Measurements from ENCODE around the gene LDLRAD4. TPM values are rescaled to one million over a fixed set of nuclear protein-coding genes. Genes with fewer than 3 reads are reported as not detected.
A peak's percentile ranks its signal among the peaks of the same experiment; 100 is the strongest.

Gene LDLRAD4
- polyA plus RNA-seq, 4 donors, result 2.7 to 17.6 (median 7.0) TPM

DNA sequence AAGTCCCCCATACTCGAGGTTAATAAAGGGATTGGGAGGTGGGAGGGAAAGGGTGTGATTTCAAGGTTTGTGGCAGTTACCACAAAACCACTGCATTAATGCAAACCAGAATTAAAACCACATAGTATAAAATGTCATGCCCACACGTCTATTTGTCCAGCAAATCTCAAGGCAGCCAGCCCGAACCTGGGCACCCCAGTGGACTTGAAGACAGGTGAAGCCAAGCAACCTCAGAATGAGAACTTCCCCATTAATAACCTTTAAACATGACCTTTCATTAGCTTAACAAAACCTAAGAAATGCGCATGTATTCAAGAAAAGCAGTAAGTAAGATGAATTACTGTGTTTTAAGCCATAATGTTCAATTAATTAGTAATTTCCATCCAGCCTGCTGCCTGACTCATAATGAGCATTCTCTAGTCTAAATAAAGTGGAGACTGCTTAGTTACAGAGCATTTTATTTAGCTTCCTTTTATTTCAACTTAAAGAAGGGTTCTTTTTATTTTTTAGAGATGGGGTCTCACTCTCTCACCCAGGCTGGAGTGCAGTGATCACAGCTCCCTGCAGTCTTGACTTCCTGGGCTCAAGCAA lies 278.2 kb downstream of the LDLRAD4 start:
- no peak for FAIRE-seq
- H3K27ac ChIP-seq (ENCODE audit: low read depth in 1 of 3, low read length in 2 of 3), result no peak overlapping the region
- peaks cover 0 to 4% (median 3%) of the 10 kb centered on the region in 3 donors for H3K36me3 ChIP-seq (ENCODE audit: control insufficient read depth in 3 of 3, insufficient read depth in 2 of 3, low read depth in 1 of 3, low read length in 3 of 3)
- H3K4me1 ChIP-seq (ENCODE audit: control insufficient read depth in 3 of 3, insufficient read depth in 2 of 3, low read depth in 1 of 3, low read length in 2 of 3), result peaks cover 0 to 2% (median 0%) of the 10 kb centered on the region in 3 donors
- 71 to 86% (median 78%) methylated on average over 4 of the region's 4 CpGs for WGBS, 3 donors
- DNase-seq, result no peak
- no peaks in the 10 kb centered on the region for H3K27me3 ChIP-seq (ENCODE audit: control insufficient read depth in 3 of 3, insufficient read depth in 3 of 3, low read length in 3 of 3)
- peaks cover 0 to 16% of the 10 kb centered on the region in 2 donors for H3K9me3 ChIP-seq (ENCODE audit: control insufficient read depth in 2 of 2, insufficient read depth in 1 of 2, low read depth in 1 of 2, low read length in 1 of 2)
- no peak overlapping the region for H3K4me3 ChIP-seq (ENCODE audit: low read depth in 1 of 3, low read length in 3 of 3)

GRCh38 chr18:13499803-13500202 lies 281.2 kb downstream of the LDLRAD4 start:
- WGBS, 3 donors, result 82 to 93% (median 90%) methylated on average over 5 of the region's 5 CpGs
- Histone ChIP-seq H3K27me3 (ENCODE audit: control insufficient read depth in 3 of 3, insufficient read depth in 3 of 3, low read length in 3 of 3) (no peaks in the 10 kb centered on the region), H3K27ac (ENCODE audit: low read depth in 1 of 3, low read length in 2 of 3) (no peak overlapping the region), H3K36me3 (ENCODE audit: control insufficient read depth in 3 of 3, insufficient read depth in 2 of 3, low read depth in 1 of 3, low read length in 3 of 3) (peaks cover 0 to 4% (median 3%) of the 10 kb centered on the region in 3 donors), H3K9me3 (ENCODE audit: control insufficient read depth in 2 of 2, insufficient read depth in 1 of 2, low read depth in 1 of 2, low read length in 1 of 2) (peaks cover 0 to 16% of the 10 kb centered on the region in 2 donors), H3K4me3 (ENCODE audit: low read depth in 1 of 3, low read length in 3 of 3) (no peak overlapping the region), H3K4me1 (ENCODE audit: control insufficient read depth in 3 of 3, insufficient read depth in 2 of 3, low read depth in 1 of 3, low read length in 2 of 3) (peaks cover 0 to 2% (median 0%) of the 10 kb centered on the region in 3 donors)
- FAIRE-seq (no peak), DNase-seq (no peak)

- WGBS, 3 donors, result 48 to 76% (median 71%) methylated on average over 23 of the region's 23 CpGs
These were observed 281.8 kb downstream of the LDLRAD4 start for GRCh38 chr18:13500227-13500865.

DNA sequence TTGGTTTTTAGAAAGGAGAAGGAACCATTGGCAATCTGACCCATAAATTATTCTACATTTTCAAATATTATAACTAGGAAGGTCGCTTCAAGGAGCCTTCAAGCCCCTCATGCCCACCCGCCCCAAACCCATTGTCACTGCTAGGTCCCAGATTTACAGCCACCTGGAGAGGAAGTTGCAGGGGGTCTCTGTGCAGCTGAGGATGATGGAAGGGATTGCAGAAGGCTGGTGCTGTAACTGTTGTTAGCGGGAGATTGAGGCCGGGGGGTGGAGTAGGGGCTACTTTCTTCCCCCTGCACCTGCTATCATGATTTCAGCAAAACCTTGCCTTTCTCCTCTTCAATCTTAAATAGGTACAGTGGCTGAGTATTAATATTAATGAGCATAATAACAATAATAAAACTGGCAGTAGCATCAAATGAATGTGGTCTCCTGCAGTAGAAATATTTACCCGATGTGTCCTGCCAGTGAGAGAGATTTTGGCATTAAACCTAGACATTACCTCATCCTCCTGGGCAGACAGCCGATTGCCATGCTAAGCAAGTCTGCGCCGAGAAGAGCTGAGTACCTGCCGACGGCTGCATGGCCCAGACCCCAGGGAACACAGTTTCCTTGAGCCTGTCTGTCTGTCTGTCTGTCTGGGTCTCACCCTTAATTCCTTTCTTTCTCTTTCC lies 282.4 kb downstream of the LDLRAD4 start:
- DNase-seq, result peak in 1 of 2 donors; percentile 13
- no peak for FAIRE-seq
- Histone ChIP-seq H3K27ac (ENCODE audit: low read depth in 1 of 3, low read length in 2 of 3) (no peak overlapping the region), H3K4me3 (ENCODE audit: low read depth in 1 of 3, low read length in 3 of 3) (no peak overlapping the region), H3K27me3 (ENCODE audit: control insufficient read depth in 3 of 3, insufficient read depth in 3 of 3, low read length in 3 of 3) (no peaks in the 10 kb centered on the region), H3K9me3 (ENCODE audit: control insufficient read depth in 2 of 2, insufficient read depth in 1 of 2, low read depth in 1 of 2, low read length in 1 of 2) (peaks cover 0 to 16% of the 10 kb centered on the region in 2 donors), H3K4me1 (ENCODE audit: control insufficient read depth in 3 of 3, insufficient read depth in 2 of 3, low read depth in 1 of 3, low read length in 2 of 3) (peaks cover 0 to 2% (median 0%) of the 10 kb centered on the region in 3 donors), H3K36me3 (ENCODE audit: control insufficient read depth in 3 of 3, insufficient read depth in 2 of 3, low read depth in 1 of 3, low read length in 3 of 3) (peaks cover 0 to 4% (median 3%) of the 10 kb centered on the region in 3 donors)
- WGBS, 3 donors, result 38 to 58% (median 55%) methylated on average over 10 of the region's 10 CpGs

More at GRCh38 chr18:13500227-13500865, 281.8 kb downstream of the LDLRAD4 start:
- Histone ChIP-seq H3K9me3 (ENCODE audit: control insufficient read depth in 2 of 2, insufficient read depth in 1 of 2, low read depth in 1 of 2, low read length in 1 of 2) (peaks cover 0 to 16% of the 10 kb centered on the region in 2 donors), H3K4me3 (ENCODE audit: low read depth in 1 of 3, low read length in 3 of 3) (no peak overlapping the region), H3K27ac (ENCODE audit: low read depth in 1 of 3, low read length in 2 of 3) (peak overlapping the region in 1 of 3 donors; percentile 57), H3K27me3 (ENCODE audit: control insufficient read depth in 3 of 3, insufficient read depth in 3 of 3, low read length in 3 of 3) (no peaks in the 10 kb centered on the region), H3K4me1 (ENCODE audit: control insufficient read depth in 3 of 3, insufficient read depth in 2 of 3, low read depth in 1 of 3, low read length in 2 of 3) (peaks cover 0 to 2% (median 0%) of the 10 kb centered on the region in 3 donors), H3K36me3 (ENCODE audit: control insufficient read depth in 3 of 3, insufficient read depth in 2 of 3, low read depth in 1 of 3, low read length in 3 of 3) (peaks cover 0 to 4% (median 3%) of the 10 kb centered on the region in 3 donors)
- DNase-seq (peak in 1 of 2 donors; percentile 23), FAIRE-seq (no peak)

GRCh38 chr18:13501543-13501887 lies 283.0 kb downstream of the LDLRAD4 start:
- peaks cover 0 to 2% (median 0%) of the 10 kb centered on the region in 3 donors for H3K4me1 ChIP-seq (ENCODE audit: control insufficient read depth in 3 of 3, insufficient read depth in 2 of 3, low read depth in 1 of 3, low read length in 2 of 3)
- H3K27ac ChIP-seq (ENCODE audit: low read depth in 1 of 3, low read length in 2 of 3), result no peak overlapping the region
- peaks cover 0 to 4% (median 3%) of the 10 kb centered on the region in 3 donors for H3K36me3 ChIP-seq (ENCODE audit: control insufficient read depth in 3 of 3, insufficient read depth in 2 of 3, low read depth in 1 of 3, low read length in 3 of 3)
- DNase-seq, result no peak
- WGBS, 3 donors, result 59 to 76% (median 67%) methylated on average over 6 of the region's 6 CpGs
- no peak for FAIRE-seq
- peaks cover 0 to 16% of the 10 kb centered on the region in 2 donors for H3K9me3 ChIP-seq (ENCODE audit: control insufficient read depth in 2 of 2, insufficient read depth in 1 of 2, low read depth in 1 of 2, low read length in 1 of 2)
- H3K27me3 ChIP-seq (ENCODE audit: control insufficient read depth in 3 of 3, insufficient read depth in 3 of 3, low read length in 3 of 3), result no peaks in the 10 kb centered on the region
- no peak overlapping the region for H3K4me3 ChIP-seq (ENCODE audit: low read depth in 1 of 3, low read length in 3 of 3)

GRCh38 chr18:13501891-13502290 lies 283.3 kb downstream of the LDLRAD4 start:
- Histone ChIP-seq H3K4me3 (ENCODE audit: low read depth in 1 of 3, low read length in 3 of 3) (no peak overlapping the region), H3K27me3 (ENCODE audit: control insufficient read depth in 3 of 3, insufficient read depth in 3 of 3, low read length in 3 of 3) (no peaks in the 10 kb centered on the region), H3K4me1 (ENCODE audit: control insufficient read depth in 3 of 3, insufficient read depth in 2 of 3, low read depth in 1 of 3, low read length in 2 of 3) (peaks cover 0 to 2% (median 0%) of the 10 kb centered on the region in 3 donors), H3K27ac (ENCODE audit: low read depth in 1 of 3, low read length in 2 of 3) (no peak overlapping the region), H3K36me3 (ENCODE audit: control insufficient read depth in 3 of 3, insufficient read depth in 2 of 3, low read depth in 1 of 3, low read length in 3 of 3) (peaks cover 0 to 4% (median 3%) of the 10 kb centered on the region in 3 donors), H3K9me3 (ENCODE audit: control insufficient read depth in 2 of 2, insufficient read depth in 1 of 2, low read depth in 1 of 2, low read length in 1 of 2) (peaks cover 0 to 16% of the 10 kb centered on the region in 2 donors)
- FAIRE-seq (no peak), DNase-seq (no peak)
- 62 to 82% (median 75%) methylated on average over 8 of the region's 8 CpGs for WGBS, 3 donors

DNA sequence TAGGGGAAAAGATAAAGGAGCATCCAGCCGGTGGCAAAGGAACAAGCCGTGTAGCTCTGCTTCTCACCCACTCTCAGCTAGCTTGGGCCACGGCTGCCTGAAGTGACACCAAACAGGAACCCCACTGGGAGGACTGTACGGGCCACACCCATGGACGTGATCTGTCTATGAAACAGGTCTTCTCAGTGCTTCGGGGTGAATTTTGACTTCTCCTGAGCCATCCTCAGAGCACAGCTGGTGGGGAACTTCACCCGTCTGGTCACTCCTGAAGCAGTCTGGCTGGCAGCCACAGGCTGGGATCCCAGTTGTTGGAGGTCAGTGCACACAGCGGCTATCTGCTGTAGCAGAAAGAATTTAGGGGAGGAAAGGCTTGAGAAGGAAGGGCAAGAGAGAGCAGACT lies 284.0 kb downstream of the LDLRAD4 start:
- H3K27me3 ChIP-seq (ENCODE audit: control insufficient read depth in 3 of 3, insufficient read depth in 3 of 3, low read length in 3 of 3), result no peaks in the 10 kb centered on the region
- peaks cover 0 to 2% (median 0%) of the 10 kb centered on the region in 3 donors for H3K4me1 ChIP-seq (ENCODE audit: control insufficient read depth in 3 of 3, insufficient read depth in 2 of 3, low read depth in 1 of 3, low read length in 2 of 3)
- peaks cover 0 to 4% (median 3%) of the 10 kb centered on the region in 3 donors for H3K36me3 ChIP-seq (ENCODE audit: control insufficient read depth in 3 of 3, insufficient read depth in 2 of 3, low read depth in 1 of 3, low read length in 3 of 3)
- no peak for FAIRE-seq
- no peak overlapping the region for H3K4me3 ChIP-seq (ENCODE audit: low read depth in 1 of 3, low read length in 3 of 3)
- peaks cover 0 to 16% of the 10 kb centered on the region in 2 donors for H3K9me3 ChIP-seq (ENCODE audit: control insufficient read depth in 2 of 2, insufficient read depth in 1 of 2, low read depth in 1 of 2, low read length in 1 of 2)
- 72 to 89% (median 85%) methylated on average over 8 of the region's 8 CpGs for WGBS, 3 donors
- DNase-seq, result no peak
- H3K27ac ChIP-seq (ENCODE audit: low read depth in 1 of 3, low read length in 2 of 3), result no peak overlapping the region

- peaks cover 0 to 8% of the 10 kb centered on the region in 2 donors for H3K9me3 ChIP-seq (ENCODE audit: control insufficient read depth in 2 of 2, insufficient read depth in 1 of 2, low read depth in 1 of 2, low read length in 1 of 2)
- H3K4me3 ChIP-seq (ENCODE audit: low read depth in 1 of 3, low read length in 3 of 3), result no peak overlapping the region
- no peaks in the 10 kb centered on the region for H3K27me3 ChIP-seq (ENCODE audit: control insufficient read depth in 3 of 3, insufficient read depth in 3 of 3, low read length in 3 of 3)
- WGBS, 3 donors, result 46 to 64% (median 57%) methylated on average over 6 of the region's 6 CpGs
- no peak for FAIRE-seq
- H3K36me3 ChIP-seq (ENCODE audit: control insufficient read depth in 3 of 3, insufficient read depth in 2 of 3, low read depth in 1 of 3, low read length in 3 of 3), result no peaks in the 10 kb centered on the region
- H3K4me1 ChIP-seq (ENCODE audit: control insufficient read depth in 3 of 3, insufficient read depth in 2 of 3, low read depth in 1 of 3, low read length in 2 of 3), result peaks cover 0 to 2% (median 0%) of the 10 kb centered on the region in 3 donors
- no peak overlapping the region for H3K27ac ChIP-seq (ENCODE audit: low read depth in 1 of 3, low read length in 2 of 3)
- DNase-seq, result peak in 1 of 2 donors; percentile 42
These were observed 285.3 kb downstream of the LDLRAD4 start for GRCh38 chr18:13503836-13504235.

Measured in small intestine (tissue), 7 donors.